Measurements from ENCODE around the gene NOTCH2.

NOTCH2 gene

GRCh38 chr1:119902775-119903442 is 166.6 kb downstream of the NOTCH2 start:
- no peak for DNase-seq

DNA sequence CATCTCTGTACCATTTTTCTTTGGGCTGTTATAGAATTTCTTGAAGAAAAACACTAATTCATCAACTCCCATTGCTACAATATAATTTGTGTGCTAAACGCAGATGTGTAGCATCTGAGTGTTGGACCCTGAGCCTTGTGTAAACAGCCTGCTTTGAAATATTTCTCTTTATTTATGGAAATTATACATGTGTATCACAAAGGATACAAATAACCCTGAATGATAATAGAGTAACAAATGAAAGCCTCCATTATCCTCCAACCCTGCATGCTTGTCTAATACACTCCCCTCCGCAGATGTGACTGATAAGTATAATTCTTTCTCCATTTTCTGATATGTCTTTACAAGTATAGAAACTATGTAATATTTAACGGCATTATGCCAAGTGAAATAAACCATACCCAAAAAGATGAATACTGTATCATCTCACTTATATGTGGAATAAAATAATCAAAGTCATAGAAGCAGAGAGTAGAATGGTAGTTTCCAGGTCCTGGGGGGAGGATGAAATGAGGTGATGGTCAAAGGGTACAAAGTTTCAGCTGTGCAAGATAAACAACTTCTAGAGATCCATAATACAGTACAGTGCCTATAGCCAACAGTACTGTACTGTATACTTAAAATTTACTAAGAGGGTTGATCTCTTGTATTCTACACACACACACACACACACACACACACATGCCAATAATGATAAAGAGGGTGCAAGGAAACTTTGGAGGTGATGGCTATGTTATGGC is 170.3 kb downstream of the NOTCH2 start:
- DNase-seq, result no peak

DNA sequence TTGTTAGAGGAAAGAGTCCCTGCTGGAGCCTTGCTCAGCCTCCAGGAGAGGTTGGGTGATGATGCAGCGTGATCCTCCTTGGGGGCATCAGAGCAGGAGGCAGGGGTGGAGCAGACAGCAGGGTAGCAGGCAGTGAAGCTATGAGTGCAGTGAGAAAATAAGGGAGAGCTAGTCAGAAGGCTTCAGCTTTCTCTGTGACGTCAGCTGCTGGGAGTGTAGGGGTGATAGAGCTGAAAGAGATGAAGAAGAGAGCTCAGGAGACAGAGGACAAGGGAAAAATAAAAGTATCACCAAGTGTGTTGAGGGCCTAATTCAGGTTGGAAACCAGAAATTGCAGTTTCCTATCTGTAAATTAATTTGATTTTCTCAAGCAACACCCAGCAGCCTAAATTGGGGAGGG is 170.9 kb downstream of the NOTCH2 start:
- no peak for DNase-seq

DNA sequence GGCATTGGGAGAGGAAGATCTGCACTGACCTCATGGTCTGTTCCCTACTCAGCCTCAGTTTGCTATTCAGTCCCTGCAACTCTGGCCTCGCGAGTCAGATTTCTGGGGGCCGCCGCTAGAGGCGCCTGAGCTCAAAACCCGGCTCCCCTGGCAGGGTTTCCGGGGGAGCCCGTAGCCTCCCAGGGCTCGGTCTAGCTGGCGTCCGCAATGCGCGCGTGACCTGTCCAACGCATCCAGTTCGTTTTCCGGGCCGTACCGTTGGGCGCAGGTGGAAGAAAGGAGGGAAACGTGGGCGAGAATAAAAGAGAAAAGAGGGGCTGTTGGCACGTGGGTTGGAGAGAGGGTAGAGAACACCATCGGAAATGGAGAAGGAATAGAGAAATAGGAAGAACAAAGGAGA is 173.2 kb downstream of the NOTCH2 start, which contains the start of gene ADAM30:
ADAM30 (minus strand) TSS at position 213 of the 400 bp plus-strand sequence; CDS start at position 34, 179 bp downstream.
- DNase-seq, result no peak

- no peak for DNase-seq
These were observed 174.4 kb downstream of the NOTCH2 start for GRCh38 chr1:119895102-119895501.

GRCh38 chr1:119893827-119894700 is 175.4 kb downstream of the NOTCH2 start:
- no peak for DNase-seq

- DNase-seq, result no peak
These were observed 176.1 kb downstream of the NOTCH2 start for GRCh38 chr1:119893238-119893791.

- no peak for DNase-seq
These were observed 178.1 kb downstream of the NOTCH2 start for GRCh38 chr1:119891386-119891785.

DNA sequence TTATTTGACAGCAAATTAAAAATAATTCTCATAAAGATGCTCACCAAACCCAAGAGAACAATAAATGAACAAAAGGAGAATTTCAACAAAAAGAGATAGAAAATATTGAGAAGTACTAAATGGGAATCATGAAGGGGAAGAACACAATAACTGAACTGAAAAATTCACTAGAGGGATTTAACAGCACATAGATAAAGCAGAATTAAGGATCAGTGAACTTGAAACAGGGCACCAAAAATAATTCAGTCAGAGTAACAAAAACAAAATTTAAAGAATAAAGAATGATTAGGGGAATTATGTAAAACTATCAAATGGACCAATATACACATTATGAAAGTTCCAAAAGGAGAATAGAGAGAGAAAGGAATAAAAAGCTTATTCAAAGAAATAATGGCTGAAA is 181.0 kb downstream of the NOTCH2 start:
- no peak for DNase-seq

- DNase-seq, result no peak
These were observed 182.0 kb downstream of the NOTCH2 start for GRCh38 chr1:119887427-119887826.

DNA sequence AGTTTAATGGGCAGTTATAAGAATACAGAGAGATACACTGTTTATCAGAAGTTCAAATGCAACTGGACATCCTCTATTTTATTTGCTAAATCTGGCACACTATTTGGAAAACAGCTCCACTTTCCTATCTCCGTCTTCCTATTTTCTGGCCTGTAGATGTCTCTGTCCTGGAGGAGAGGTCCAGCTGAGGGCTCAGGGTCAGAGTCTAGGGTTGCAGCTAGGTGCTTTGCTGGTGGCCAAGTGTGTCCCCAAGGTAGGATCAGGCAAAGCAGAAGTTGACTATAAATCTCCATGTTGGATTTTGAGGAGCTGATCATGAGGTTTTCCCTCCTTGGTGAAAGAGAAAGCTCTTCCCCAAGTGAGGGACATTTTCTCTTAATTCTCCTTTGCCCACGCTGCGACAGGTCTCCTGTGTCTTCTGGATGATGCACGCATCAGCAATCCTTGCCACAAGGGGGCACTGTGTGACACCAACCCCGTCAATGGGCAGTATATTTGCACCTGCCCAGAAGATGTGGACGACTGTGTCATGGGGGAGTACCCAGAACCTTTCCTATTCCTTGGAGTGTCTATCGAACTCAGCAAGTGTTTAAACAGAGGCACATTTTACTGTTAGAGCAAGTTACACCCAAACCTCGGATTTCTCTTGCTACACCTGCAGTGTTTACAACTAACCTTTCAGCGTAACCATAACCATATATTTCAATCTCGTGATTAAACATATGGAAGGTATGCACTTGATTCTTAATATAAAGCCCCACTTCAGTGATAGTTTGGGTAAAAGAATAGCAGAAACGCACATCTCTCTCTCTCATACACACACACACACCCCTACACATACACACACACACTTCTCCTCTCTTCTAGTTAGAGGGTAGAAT is 183.3 kb downstream of the NOTCH2 start:
- DNase-seq, result peak; percentile 49

GRCh38 chr1:119884711-119885110 is 184.8 kb downstream of the NOTCH2 start:
- no peak for DNase-seq

DNA sequence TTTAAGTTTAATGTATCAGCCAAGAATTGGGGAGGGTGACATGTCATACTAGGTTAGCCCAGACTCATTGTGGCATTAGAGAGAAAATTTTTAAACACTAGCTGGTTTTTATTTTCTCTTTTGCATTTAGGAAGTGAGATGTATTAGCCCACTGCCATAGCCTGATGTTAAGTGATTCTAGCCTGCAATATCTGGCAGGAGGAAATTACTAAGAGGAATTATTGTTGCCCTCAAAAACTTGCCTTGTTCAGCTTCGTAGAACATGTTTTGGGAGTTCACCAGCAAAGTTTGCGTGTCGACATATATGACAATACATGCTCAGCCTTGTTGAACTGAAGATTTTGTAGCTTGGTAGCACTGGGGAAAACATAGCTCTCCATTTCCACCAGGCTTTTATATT is 185.6 kb downstream of the NOTCH2 start:
- no peak for DNase-seq

- DNase-seq, result no peak
These were observed 187.1 kb downstream of the NOTCH2 start for GRCh38 chr1:119882132-119883049.

GRCh38 chr1:119879510-119880434 is 189.7 kb downstream of the NOTCH2 start:
- DNase-seq, result no peak

GRCh38 chr1:119878171-119878570 is 191.3 kb downstream of the NOTCH2 start:
- DNase-seq, result no peak

DNA sequence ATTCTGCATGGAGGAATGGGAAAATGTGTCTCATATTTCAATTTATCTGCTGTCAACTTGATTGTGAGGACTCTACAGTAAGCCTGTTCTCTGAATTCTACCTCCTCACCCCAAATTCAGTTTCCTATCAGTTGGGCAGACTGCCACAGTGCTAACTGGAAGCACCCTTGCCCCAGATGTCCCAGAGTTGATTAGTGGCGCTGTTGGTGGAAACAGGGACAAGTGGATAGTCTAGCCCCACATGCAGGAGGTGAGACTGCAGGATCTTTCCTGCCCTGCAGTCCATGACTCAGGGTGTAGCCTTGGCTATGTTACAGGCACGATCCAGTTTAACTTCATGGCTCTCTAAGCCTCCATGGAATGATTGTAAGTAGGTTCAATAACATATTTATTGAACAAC is 195.3 kb downstream of the NOTCH2 start:
- DNase-seq, result no peak

GRCh38 chr1:119873135-119874015 is 196.1 kb downstream of the NOTCH2 start:
- no peak for DNase-seq

DNA sequence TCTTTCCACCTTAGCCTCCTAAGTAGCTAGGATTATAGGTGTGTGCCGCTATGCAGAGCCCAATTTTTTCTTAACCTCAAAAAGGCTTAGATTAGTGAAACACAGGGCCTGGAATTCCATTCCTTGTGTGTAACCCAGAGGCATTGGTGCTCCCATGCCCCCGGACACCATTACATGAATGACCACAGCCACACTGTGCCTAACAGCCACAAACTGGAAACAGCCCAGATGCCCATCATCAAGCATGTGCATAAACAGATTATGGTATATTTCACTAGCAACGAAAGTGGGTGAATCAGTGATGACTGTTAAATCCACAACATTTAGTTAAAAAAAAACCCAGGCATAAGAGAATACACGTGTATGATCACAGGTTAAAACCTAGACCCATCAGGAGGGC is 197.6 kb downstream of the NOTCH2 start:
- DNase-seq, result no peak

Data from stimulated activated CD4-positive, alpha-beta T cell treated with anti-CD3 and anti-CD28 coated beads, Interleukin-12 subunit alpha, Interleukin-12 subunit beta, amount 100 ng/mL, for 4 hours (primary cell).